HepG2 (cell line): ENCODE data around the gene CUL5. TPM values are rescaled to one million over a fixed set of nuclear protein-coding genes. Genes with fewer than 3 reads are reported as not detected.
A peak's percentile ranks its signal among the peaks of the same experiment; 100 is the strongest.

ENCODE experiments used
- AGO2 ChIP-seq: fragments of 200-400 bp; formaldehyde crosslinking; optimal IDR thresholded peaks from 2 replicates; pipeline ENCODE3; 2017; ENCODE audit warnings: mild to moderate bottlenecking, low read depth, low read length, moderate library complexity
- BORCS8-MEF2B ChIP-seq: sonication (generic); formaldehyde crosslinking; IDR thresholded peaks from 2 replicates; pipeline ENCODE4 v1.8.0; 2022; ENCODE audit warnings: mild to moderate bottlenecking, missing genetic modification reagents
- ESRRA ChIP-seq: sonication (generic); formaldehyde crosslinking; IDR thresholded peaks from 2 replicates; pipeline ENCODE4 v1.5.1; 2020; ENCODE audit warnings: mild to moderate bottlenecking, low read depth, missing genetic modification reagents
- POLR2A ChIP-seq, 2 experiments: IDR thresholded peaks; 2 replicates each; pipeline ENCODE4 v1.6.1; 2011; ENCODE audit warnings: low read depth in 2 of 2, low read length in 2 of 2, mild to moderate bottlenecking in 1 of 2, moderate library complexity in 1 of 2; ENCODE audit not compliant: insufficient read depth in 1 of 2
- SMAD3 ChIP-seq: sonication (generic); formaldehyde crosslinking; IDR thresholded peaks from 2 replicates; pipeline ENCODE4 v1.4.0; 2020; ENCODE audit warnings: missing genetic modification reagents
- THAP7 ChIP-seq: sonication (generic); formaldehyde crosslinking; IDR thresholded peaks from 2 replicates; pipeline ENCODE4 v1.8.1; 2023; ENCODE audit warnings: mild to moderate bottlenecking, missing genetic modification reagents
- TRAFD1 ChIP-seq: sonication (generic); formaldehyde crosslinking; IDR thresholded peaks from 2 replicates; pipeline ENCODE4 v1.5.1; 2020; ENCODE audit warnings: missing genetic modification reagents, mild to moderate bottlenecking, borderline replicate concordance
- ZNF274 ChIP-seq: sonication (generic); formaldehyde crosslinking; IDR thresholded peaks from 2 replicates; pipeline ENCODE4 v1.5.1; 2020; ENCODE audit warnings: mild to moderate bottlenecking, missing genetic modification reagents
- ZNF546 ChIP-seq: sonication (generic); formaldehyde crosslinking; conservative IDR thresholded peaks from 2 replicates; pipeline ENCODE4 v1.8.1; 2023; ENCODE audit warnings: mild to moderate bottlenecking, missing genetic modification reagents
- ZNF569 ChIP-seq: sonication (generic); formaldehyde crosslinking; IDR thresholded peaks from 2 replicates; pipeline ENCODE4 v1.5.0; 2020; ENCODE audit warnings: mild to moderate bottlenecking, missing genetic modification reagents, moderate library complexity, borderline replicate concordance
- ZNF576 ChIP-seq: sonication (generic); formaldehyde crosslinking; IDR thresholded peaks from 2 replicates; pipeline ENCODE4 v1.4.0; 2020; ENCODE audit warnings: mild to moderate bottlenecking, missing genetic modification reagents
- ZNF749 ChIP-seq: sonication (generic); formaldehyde crosslinking; IDR thresholded peaks from 2 replicates; pipeline ENCODE4 v1.8.0; 2022; ENCODE audit warnings: mild to moderate bottlenecking, missing genetic modification reagents, moderate library complexity, borderline replicate concordance
- polyA plus RNA-seq, 8 experiments: library from polyadenylated mRNA; depleted of rRNA in 3 of 8; stranded (reverse) in 7 of 8; unstranded in 1 of 8; fragments of >200 nt; fragmentation: Illumina TruSeq in 4 of 8; extraction: Trizol in 4 of 8; gene quantifications; 2 replicates each; pipeline versions ENCODE4 v1.2.1 to v1.2.3, GENCODE V29; 2011 to 2016; ENCODE audit warnings: low read depth in 4 of 8, missing spikeins in 1 of 8, mixed read lengths in 1 of 8; ENCODE audit not compliant: insufficient read depth in 1 of 8
- total RNA-seq, 5 experiments: library from RNA; depleted of rRNA; stranded (reverse); fragments of >200 nt; fragmentation: Illumina TruSeq; extraction: Trizol; gene quantifications; 2 replicates each; pipeline ENCODE4 v1.2.3, GENCODE V29; 2016; ENCODE audit warnings: low read depth in 1 of 5
- TF ChIP-seq, protein P1 (sequence below): fragments of 450-650 bp; IDR thresholded peaks from 2 replicates; pipeline ENCODE4 v1.6.1; 2016
- TF ChIP-seq, protein P2 (sequence below): sonication (generic); formaldehyde crosslinking; IDR thresholded peaks from 2 replicates; pipeline ENCODE4 v1.5.0; 2020; ENCODE audit warnings: mild to moderate bottlenecking, missing genetic modification reagents, borderline replicate concordance
- TF ChIP-seq, protein P3 (sequence below): sonication (generic); formaldehyde crosslinking; IDR thresholded peaks from 2 replicates; pipeline ENCODE4; 2020; ENCODE audit warnings: missing genetic modification reagents, mild to moderate bottlenecking, borderline replicate concordance
- TF ChIP-seq, protein P4 (sequence below): sonication (generic); formaldehyde crosslinking; IDR thresholded peaks from 2 replicates; pipeline ENCODE4 v1.5.0; 2020; ENCODE audit warnings: mild to moderate bottlenecking, missing genetic modification reagents, moderate library complexity

CUL5 gene
- total and polyA plus RNA-seq, 2 of the 13 experiments (the other 11 are each of a cell fraction or from before 2014, with no cell fraction given) = 7.0 to 24.7 TPM

DNA sequence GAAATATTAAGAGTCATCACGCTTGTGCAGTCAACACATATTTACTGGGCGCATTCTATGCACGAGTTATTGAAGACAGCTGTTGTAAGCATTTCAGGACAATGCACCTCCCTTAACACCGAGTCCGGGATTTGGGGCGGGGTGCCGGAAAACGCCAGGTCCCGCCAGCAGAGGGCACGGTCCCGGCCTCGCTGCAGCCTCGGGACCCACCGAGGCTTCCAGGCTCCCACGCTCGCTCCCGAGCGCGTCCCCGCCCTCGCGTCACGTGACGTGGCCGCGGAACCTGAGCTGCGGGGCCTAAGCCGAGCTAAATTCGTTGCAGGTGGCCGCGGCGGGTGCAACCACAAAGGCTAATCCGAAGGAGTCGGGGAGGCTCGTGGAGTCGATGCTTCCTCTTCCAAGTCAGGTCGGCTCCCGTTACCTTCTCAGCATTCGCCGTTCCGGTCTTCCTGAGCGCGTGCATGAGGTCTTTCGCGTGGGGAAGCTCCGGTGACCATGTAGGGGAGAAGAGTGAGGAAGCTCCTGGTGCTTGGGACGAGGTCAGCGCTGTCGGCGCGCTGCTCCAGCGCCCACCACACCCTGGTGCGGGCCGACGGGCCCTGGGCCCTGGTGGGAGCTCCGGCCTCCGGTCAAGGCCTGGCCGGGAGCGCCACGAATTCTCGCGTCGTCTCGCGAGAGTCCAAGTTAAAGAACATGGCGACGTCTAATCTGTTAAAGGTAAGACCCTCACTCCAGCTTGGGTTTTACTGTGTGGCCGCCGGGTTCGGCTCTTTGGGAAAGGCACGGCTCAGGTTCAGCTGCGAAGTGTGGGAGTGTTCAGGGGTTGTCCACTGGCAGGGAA, at the start of gene CUL5 (continued):
- TF ChIP-seq, protein P1, sequence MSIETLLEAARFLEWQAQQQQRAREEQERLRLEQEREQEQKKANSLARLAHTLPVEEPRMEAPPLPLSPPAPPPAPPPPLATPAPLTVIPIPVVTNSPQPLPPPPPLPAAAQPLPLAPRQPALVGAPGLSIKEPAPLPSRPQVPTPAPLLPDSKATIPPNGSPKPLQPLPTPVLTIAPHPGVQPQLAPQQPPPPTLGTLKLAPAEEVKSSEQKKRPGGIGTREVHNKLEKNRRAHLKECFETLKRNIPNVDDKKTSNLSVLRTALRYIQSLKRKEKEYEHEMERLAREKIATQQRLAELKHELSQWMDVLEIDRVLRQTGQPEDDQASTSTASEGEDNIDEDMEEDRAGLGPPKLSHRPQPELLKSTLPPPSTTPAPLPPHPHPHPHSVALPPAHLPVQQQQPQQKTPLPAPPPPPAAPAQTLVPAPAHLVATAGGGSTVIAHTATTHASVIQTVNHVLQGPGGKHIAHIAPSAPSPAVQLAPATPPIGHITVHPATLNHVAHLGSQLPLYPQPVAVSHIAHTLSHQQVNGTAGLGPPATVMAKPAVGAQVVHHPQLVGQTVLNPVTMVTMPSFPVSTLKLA = peak; percentile 28; the same call in 1 of the 2 replicates
- TF ChIP-seq ZNF576 (CRISPR knock-in tag) = peak; percentile 87; the same call in 1 of the 2 replicates
- peak; percentile 61 for TF ChIP-seq BORCS8-MEF2B (CRISPR knock-in tag)
- TF ChIP-seq, protein P2, sequence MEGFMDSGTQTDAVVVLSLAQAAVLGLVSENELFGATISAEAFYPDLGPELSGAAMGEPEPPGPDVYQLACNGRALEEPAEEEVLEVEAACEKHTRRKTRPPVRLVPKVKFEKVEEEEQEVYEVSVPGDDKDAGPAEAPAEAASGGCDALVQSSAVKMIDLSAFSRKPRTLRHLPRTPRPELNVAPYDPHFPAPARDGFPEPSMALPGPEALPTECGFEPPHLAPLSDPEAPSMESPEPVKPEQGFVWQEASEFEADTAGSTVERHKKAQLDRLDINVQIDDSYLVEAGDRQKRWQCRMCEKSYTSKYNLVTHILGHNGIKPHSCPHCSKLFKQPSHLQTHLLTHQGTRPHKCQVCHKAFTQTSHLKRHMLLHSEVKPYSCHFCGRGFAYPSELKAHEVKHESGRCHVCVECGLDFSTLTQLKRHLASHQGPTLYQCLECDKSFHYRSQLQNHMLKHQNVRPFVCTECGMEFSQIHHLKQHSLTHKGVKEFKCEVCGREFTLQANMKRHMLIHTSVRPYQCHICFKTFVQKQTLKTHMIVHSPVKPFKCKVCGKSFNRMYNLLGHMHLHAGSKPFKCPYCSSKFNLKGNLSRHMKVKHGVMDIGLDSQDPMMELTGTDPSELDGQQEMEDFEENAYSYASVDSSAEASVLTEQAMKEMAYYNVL (CRISPR knock-in tag) = peak; percentile 70
- TF ChIP-seq, protein P3, sequence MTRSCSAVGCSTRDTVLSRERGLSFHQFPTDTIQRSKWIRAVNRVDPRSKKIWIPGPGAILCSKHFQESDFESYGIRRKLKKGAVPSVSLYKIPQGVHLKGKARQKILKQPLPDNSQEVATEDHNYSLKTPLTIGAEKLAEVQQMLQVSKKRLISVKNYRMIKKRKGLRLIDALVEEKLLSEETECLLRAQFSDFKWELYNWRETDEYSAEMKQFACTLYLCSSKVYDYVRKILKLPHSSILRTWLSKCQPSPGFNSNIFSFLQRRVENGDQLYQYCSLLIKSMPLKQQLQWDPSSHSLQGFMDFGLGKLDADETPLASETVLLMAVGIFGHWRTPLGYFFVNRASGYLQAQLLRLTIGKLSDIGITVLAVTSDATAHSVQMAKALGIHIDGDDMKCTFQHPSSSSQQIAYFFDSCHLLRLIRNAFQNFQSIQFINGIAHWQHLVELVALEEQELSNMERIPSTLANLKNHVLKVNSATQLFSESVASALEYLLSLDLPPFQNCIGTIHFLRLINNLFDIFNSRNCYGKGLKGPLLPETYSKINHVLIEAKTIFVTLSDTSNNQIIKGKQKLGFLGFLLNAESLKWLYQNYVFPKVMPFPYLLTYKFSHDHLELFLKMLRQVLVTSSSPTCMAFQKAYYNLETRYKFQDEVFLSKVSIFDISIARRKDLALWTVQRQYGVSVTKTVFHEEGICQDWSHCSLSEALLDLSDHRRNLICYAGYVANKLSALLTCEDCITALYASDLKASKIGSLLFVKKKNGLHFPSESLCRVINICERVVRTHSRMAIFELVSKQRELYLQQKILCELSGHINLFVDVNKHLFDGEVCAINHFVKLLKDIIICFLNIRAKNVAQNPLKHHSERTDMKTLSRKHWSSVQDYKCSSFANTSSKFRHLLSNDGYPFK (CRISPR knock-in tag) = peak; percentile 92
- TF ChIP-seq POLR2A (IDR thresholded peaks at IDR 0.05; ENCODE audit: insufficient read depth in 1 of 2, low read depth in 2 of 2, low read length in 2 of 2) = peak; percentile 85 to 98
- TF ChIP-seq ZNF274 (CRISPR knock-in tag) = peak; percentile 67; the same call in 1 of the 2 replicates
- peak; percentile 59; the same call in 1 of the 2 replicates for TF ChIP-seq SMAD3 (CRISPR knock-in tag)
- TF ChIP-seq AGO2 = peak; percentile 85
- no peak for TF ChIP-seq TRAFD1 (CRISPR knock-in tag)
- peak; percentile 96 for TF ChIP-seq ZNF546
- peak; percentile 77 for TF ChIP-seq ZNF749 (CRISPR knock-in tag)
- 0 out of 2 replicates have a peak, but pooled peaks have one; percentile 47 for TF ChIP-seq THAP7 (CRISPR knock-in tag)
- TF ChIP-seq ESRRA (CRISPR knock-in tag) = peak; percentile 27; the same call in 1 of the 2 replicates
- 0 out of 2 replicates have a peak, but pooled peaks have one; percentile 68 for TF ChIP-seq ZNF569 (CRISPR knock-in tag)
- TF ChIP-seq, protein P4, sequence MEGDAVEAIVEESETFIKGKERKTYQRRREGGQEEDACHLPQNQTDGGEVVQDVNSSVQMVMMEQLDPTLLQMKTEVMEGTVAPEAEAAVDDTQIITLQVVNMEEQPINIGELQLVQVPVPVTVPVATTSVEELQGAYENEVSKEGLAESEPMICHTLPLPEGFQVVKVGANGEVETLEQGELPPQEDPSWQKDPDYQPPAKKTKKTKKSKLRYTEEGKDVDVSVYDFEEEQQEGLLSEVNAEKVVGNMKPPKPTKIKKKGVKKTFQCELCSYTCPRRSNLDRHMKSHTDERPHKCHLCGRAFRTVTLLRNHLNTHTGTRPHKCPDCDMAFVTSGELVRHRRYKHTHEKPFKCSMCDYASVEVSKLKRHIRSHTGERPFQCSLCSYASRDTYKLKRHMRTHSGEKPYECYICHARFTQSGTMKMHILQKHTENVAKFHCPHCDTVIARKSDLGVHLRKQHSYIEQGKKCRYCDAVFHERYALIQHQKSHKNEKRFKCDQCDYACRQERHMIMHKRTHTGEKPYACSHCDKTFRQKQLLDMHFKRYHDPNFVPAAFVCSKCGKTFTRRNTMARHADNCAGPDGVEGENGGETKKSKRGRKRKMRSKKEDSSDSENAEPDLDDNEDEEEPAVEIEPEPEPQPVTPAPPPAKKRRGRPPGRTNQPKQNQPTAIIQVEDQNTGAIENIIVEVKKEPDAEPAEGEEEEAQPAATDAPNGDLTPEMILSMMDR (CRISPR knock-in tag) = peak; percentile 95
